Caco-2 (cell line): Measurements from ENCODE around the gene SPTBN1. TPM values are rescaled to one million over a fixed set of nuclear protein-coding genes. Genes with fewer than 3 reads are reported as not detected.

ENCODE experiments used
- BruUV-seq: library from RNA; stranded (reverse); fragments of 400-500 nt; replicated peaks from 2 replicates; lab custom pipeline; 2021; lab: Mats Ljungman, UMichigan
- CTCF ChIA-PET: fragments of 300-600 bp; sonication (Branson Sonifier 250); formaldehyde crosslinking; loops from one replicate; lab custom pipeline; 2022; ENCODE audit warnings: antibody characterized with exemption; lab: Charles Lee
- POLR2A ChIA-PET: fragments of 300-600 bp; sonication (Branson Sonifier 250); formaldehyde crosslinking; loops from one replicate; lab custom pipeline; 2022; ENCODE audit warnings: antibody characterized with exemption; lab: Charles Lee
- DNase-seq, 2 experiments: peaks; one replicate each; pipeline versions ENCODE4 v3.0.0 to v3.0.0-alpha.2; 2020 to 2022
- H3K27me3 ChIP-seq: replicated peaks from 2 replicates; pipeline ENCODE4 v1.6.0; 2011; ENCODE audit warnings: low read length; ENCODE audit not compliant: control insufficient read depth, insufficient read depth
- H3K36me3 ChIP-seq: 2 replicates; pipeline ENCODE4 v1.5.1; 2011; ENCODE audit warnings: low read length; ENCODE audit not compliant: control insufficient read depth, insufficient read depth
- H3K4me1 ChIP-seq: fragments of 250-450 bp; sonication (Bioruptor Pico); 2 replicates; pipeline ENCODE4 v1.5.1; 2020; ENCODE audit warnings: mild to moderate bottlenecking
- H3K4me3 ChIP-seq: 2 replicates; pipeline ENCODE4 v1.5.1; 2011; ENCODE audit warnings: low read depth, mild to moderate bottlenecking, control low read depth, low read length
- H3K9me3 ChIP-seq: fragments of 250-450 bp; sonication (Bioruptor Pico); 2 replicates; pipeline ENCODE4 v1.5.1; 2020; ENCODE audit warnings: mild to moderate bottlenecking, moderate library complexity
- H3K27ac Mint-ChIP-seq: one replicate; pipeline ENCODE4 v1.8.0; 2022; ENCODE audit warnings: mixed read lengths; ENCODE audit not compliant: unreplicated experiment
- H3K27me3 Mint-ChIP-seq: one replicate; pipeline ENCODE4 v1.8.0; 2022; ENCODE audit warnings: mixed read lengths; ENCODE audit not compliant: insufficient read depth, unreplicated experiment
- H3K36me3 Mint-ChIP-seq: one replicate; pipeline ENCODE4 v1.8.0; 2022; ENCODE audit warnings: mild to moderate bottlenecking, mixed read lengths; ENCODE audit not compliant: insufficient read depth, unreplicated experiment
- H3K4me1 Mint-ChIP-seq: one replicate; pipeline ENCODE4 v1.8.0; 2022; ENCODE audit warnings: low read depth, mixed read lengths; ENCODE audit not compliant: unreplicated experiment
- H3K4me3 Mint-ChIP-seq: one replicate; pipeline ENCODE4 v1.8.0; 2022; ENCODE audit warnings: mild to moderate bottlenecking, moderate library complexity, mixed read lengths; ENCODE audit not compliant: unreplicated experiment
- H3K9me3 Mint-ChIP-seq: one replicate; pipeline ENCODE4 v1.8.0; 2022; ENCODE audit warnings: mixed read lengths; ENCODE audit not compliant: unreplicated experiment
- intact Hi-C: fragments of 100-400 bp; cut with micrococcal nuclease; formaldehyde crosslinking; loops from one replicate; pipeline ENCODE4 v1.10.0; 2022; ENCODE audit not compliant: unreplicated experiment
- total RNA-seq: library from RNA; stranded (reverse); gene quantifications from 2 replicates; pipeline ENCODE4 v1.2.3, GENCODE V29; 2022
- TF ChIP-seq, protein P1 (sequence below), 2 experiments: fragments of 200-600 bp in 1 of 2; IDR thresholded peaks; 1 replicate in 1 of 2; 2 replicates in 1 of 2; pipeline versions ENCODE4 v1.5.1 to v1.8.0; 2011 to 2022; ENCODE audit warnings: antibody characterized with exemption in 1 of 2, control low read depth in 1 of 2, inconsistent platforms in 1 of 2, low read depth in 1 of 2, low read length in 1 of 2, mild to moderate bottlenecking in 1 of 2, moderate library complexity in 1 of 2; ENCODE audit not compliant: insufficient read depth in 1 of 2, severe bottlenecking in 1 of 2, unreplicated experiment in 1 of 2

Gene SPTBN1
- total RNA-seq, 1 experiment from 2014 or later, result 361 TPM

DNA sequence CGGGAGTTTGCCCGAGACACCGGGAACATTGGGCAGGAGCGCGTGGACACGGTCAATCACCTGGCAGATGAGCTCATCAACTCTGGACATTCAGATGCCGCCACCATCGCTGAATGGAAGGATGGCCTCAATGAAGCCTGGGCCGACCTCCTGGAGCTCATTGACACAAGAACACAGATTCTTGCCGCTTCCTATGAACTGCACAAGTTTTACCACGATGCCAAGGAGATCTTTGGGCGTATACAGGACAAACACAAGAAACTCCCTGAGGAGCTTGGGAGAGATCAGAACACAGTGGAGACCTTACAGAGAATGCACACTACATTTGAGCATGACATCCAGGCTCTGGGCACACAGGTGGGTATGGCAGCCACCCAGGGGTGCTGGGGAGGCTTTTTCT lies 193.5 kb downstream of the SPTBN1 start:
- no peaks in the 10 kb centered on the region for H3K9me3 ChIP-seq
- H3K4me1 Mint-ChIP-seq, result no peaks in the 10 kb centered on the region
- H3K27me3 ChIP-seq, result no peaks in the 10 kb centered on the region
- H3K4me3 Mint-ChIP-seq, result no peak overlapping the region
- intact Hi-C loops, result no loop called here
- H3K27ac Mint-ChIP-seq, result peak overlapping the region; percentile 4
- no peak for DNase-seq
- H3K36me3 ChIP-seq, result peaks cover 16% of the 10 kb centered on the region
- CTCF ChIA-PET, result no interaction called here
- POLR2A ChIA-PET, result no interaction called here
- H3K4me3 ChIP-seq, result no peak overlapping the region
- no peaks in the 10 kb centered on the region for H3K4me1 ChIP-seq
- TF ChIP-seq, protein P1, sequence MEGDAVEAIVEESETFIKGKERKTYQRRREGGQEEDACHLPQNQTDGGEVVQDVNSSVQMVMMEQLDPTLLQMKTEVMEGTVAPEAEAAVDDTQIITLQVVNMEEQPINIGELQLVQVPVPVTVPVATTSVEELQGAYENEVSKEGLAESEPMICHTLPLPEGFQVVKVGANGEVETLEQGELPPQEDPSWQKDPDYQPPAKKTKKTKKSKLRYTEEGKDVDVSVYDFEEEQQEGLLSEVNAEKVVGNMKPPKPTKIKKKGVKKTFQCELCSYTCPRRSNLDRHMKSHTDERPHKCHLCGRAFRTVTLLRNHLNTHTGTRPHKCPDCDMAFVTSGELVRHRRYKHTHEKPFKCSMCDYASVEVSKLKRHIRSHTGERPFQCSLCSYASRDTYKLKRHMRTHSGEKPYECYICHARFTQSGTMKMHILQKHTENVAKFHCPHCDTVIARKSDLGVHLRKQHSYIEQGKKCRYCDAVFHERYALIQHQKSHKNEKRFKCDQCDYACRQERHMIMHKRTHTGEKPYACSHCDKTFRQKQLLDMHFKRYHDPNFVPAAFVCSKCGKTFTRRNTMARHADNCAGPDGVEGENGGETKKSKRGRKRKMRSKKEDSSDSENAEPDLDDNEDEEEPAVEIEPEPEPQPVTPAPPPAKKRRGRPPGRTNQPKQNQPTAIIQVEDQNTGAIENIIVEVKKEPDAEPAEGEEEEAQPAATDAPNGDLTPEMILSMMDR (IDR thresholded peaks at IDR 0.05; ENCODE audit: insufficient read depth in 1 of 2, low read depth in 1 of 2, low read length in 1 of 2, severe bottlenecking in 1 of 2, unreplicated experiment in 1 of 2), result no peak
- H3K27me3 Mint-ChIP-seq, result no peaks in the 10 kb centered on the region
- BruUV-seq, result TSS peak; percentile 73
- H3K36me3 Mint-ChIP-seq, result peaks cover 99% of the 10 kb centered on the region
- no peaks in the 10 kb centered on the region for H3K9me3 Mint-ChIP-seq

DNA sequence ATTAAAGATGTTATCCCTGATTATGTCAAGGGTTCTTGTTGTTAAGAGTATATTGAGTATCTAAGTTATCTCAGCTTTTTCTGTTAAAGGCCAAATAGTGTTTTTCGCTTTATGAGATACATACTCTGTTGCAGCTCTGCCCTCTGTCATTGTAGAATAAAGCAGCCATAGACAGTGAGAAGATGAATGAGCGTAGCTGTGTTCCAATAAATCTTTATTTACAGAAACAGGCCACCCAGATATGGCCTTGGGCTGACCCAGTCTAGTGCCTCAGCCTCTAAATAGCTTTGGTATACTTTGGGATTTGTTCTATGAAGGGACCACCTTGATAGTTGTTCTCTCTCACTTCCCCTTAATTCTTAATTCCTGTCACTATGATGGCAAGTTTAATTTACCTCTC lies 194.5 kb downstream of the SPTBN1 start:
- no peaks in the 10 kb centered on the region for H3K4me1 ChIP-seq
- Mint-ChIP-seq H3K4me3 (no peak overlapping the region), H3K36me3 (peaks cover 99% of the 10 kb centered on the region), H3K27me3 (no peaks in the 10 kb centered on the region), H3K4me1 (no peaks in the 10 kb centered on the region), H3K9me3 (no peaks in the 10 kb centered on the region), H3K27ac (no peak overlapping the region)
- no peak overlapping the region for H3K4me3 ChIP-seq
- ChIA-PET POLR2A (no interaction called here), CTCF (no interaction called here)
- TF ChIP-seq, protein P1 (IDR thresholded peaks at IDR 0.05; ENCODE audit: insufficient read depth in 1 of 2, low read depth in 1 of 2, low read length in 1 of 2, severe bottlenecking in 1 of 2, unreplicated experiment in 1 of 2), result no peak
- H3K27me3 ChIP-seq, result no peaks in the 10 kb centered on the region
- intact Hi-C loops, result no loop called here
- H3K9me3 ChIP-seq, result no peaks in the 10 kb centered on the region
- no TSS peak for BruUV-seq
- no peak for DNase-seq
- H3K36me3 ChIP-seq, result peaks cover 14% of the 10 kb centered on the region

DNA sequence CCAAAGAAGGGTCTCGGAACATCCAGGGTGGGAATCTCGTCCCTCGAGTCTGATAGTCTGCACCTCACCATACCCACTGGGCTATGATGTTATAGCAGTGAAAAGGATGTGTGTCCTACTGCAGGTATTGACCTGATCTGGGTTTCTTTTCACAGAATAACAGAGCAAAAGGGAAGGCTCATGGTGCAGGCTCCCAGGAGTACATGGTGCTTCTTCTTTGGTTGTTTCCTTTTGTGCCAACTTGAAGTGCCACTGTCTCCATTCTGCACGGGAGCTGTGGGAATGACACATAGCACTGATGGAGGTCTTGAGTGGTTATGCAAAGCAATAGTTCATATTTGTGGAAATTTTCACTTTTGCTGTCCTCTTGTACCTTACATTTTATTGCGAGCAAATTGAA lies 195.2 kb downstream of the SPTBN1 start:
- Mint-ChIP-seq H3K27ac (no peak overlapping the region), H3K27me3 (no peaks in the 10 kb centered on the region), H3K4me3 (no peak overlapping the region), H3K36me3 (peaks cover 98% of the 10 kb centered on the region), H3K9me3 (no peaks in the 10 kb centered on the region), H3K4me1 (no peaks in the 10 kb centered on the region)
- peaks cover 12% of the 10 kb centered on the region for H3K36me3 ChIP-seq
- intact Hi-C loops, result no loop called here
- DNase-seq, result no peak
- H3K27me3 ChIP-seq, result no peaks in the 10 kb centered on the region
- TF ChIP-seq, protein P1 (IDR thresholded peaks at IDR 0.05; ENCODE audit: insufficient read depth in 1 of 2, low read depth in 1 of 2, low read length in 1 of 2, severe bottlenecking in 1 of 2, unreplicated experiment in 1 of 2), result no peak
- ChIA-PET CTCF (no interaction called here), POLR2A (no interaction called here)
- no TSS peak for BruUV-seq
- H3K9me3 ChIP-seq, result no peaks in the 10 kb centered on the region
- no peak overlapping the region for H3K4me3 ChIP-seq
- H3K4me1 ChIP-seq, result no peaks in the 10 kb centered on the region
